Sigmoid colon (tissue), 3 donors: ENCODE results near the gene SRRM2.

Source experiments
- CTCF ChIP-seq, 4 experiments: fragments of 450-650 bp in 3 of 4; fragments of 200-600 bp in 1 of 4; IDR thresholded peaks; one replicate each; pipeline ENCODE4 v1.5.1; 2016 to 2019; ENCODE audit warnings: antibody characterized with exemption in 4 of 4, mild to moderate bottlenecking in 3 of 4, moderate library complexity in 2 of 4
- POLR2A ChIP-seq, 2 donors: fragments of 450-650 bp; IDR thresholded peaks; one replicate each; pipeline ENCODE4 v1.6.1; 2016; ENCODE audit warnings: antibody characterized with exemption in 2 of 2, mild to moderate bottlenecking in 2 of 2, moderate library complexity in 2 of 2

- TF ChIP-seq CTCF (IDR thresholded peaks at IDR 0.05) (no peak), POLR2A (IDR thresholded peaks at IDR 0.05) (no peak)
Observed at GRCh38 chr16:2803545-2804195, 51.2 kb downstream of the SRRM2 start.
